HG02763 (cell line): Measurements from ENCODE around the gene B9D1.
A peak's percentile ranks its signal among the peaks of the same experiment; 100 is the strongest.

Experiments used
- ATAC-seq: cut with Tn5 transposase; IDR thresholded peaks from one replicate; pipeline ENCODE4 v1.9.1; 2021; ENCODE audit warnings: mild to moderate bottlenecking, moderate library complexity; ENCODE audit not compliant: unreplicated experiment

B9D1 gene

GRCh38 chr17:19341641-19342610 lies 20.6 kb downstream of the B9D1 start:
- ATAC-seq = no peak

DNA sequence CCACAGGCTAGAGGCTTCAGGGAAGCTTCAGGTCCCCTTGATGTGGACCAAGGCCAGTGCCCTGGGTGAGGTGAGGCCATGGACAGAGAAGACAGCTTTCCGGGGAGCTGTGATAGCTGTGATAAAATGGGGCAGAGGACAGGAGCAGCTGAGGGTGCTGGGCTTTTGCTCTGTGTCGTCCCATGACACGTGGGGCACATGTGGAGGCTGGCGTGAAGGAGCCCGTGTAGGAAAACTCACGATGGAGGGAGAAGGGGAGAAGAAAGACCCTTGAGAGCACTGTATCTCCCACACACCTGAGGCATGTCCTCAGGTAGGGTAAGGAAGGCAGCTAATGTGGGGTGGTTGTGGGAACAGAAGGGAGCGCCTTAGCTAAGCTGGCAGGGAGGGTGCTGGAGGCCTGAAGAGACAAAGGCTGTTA lies 21.3 kb downstream of the B9D1 start:
- no peak for ATAC-seq

DNA sequence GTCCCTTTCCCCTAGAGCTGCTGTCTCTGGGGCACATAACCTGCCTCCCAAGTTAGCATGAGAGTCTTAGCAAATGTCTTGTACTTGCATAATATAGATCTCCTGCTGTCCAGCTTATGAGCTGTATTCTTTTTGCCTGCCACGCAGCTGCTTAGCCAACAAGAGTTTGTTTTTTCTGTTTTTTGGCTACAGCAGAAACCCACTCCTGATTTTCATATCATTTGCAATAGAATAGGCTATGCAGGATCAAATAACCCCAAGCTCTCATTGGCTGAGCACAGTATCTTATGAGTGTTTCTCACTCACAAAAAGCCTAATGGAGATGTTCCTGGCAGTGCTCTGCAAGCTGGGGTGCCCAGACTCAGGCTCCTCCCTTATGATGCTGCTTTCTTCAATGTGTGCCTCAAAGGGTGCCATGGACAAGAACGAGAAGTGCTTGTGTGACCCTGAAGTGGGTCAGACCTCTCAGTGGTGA lies 23.1 kb downstream of the B9D1 start:
- no peak for ATAC-seq

- peak; percentile 61 for ATAC-seq
Observed at GRCh38 chr17:19338031-19338990, 24.2 kb downstream of the B9D1 start.

- no peak for ATAC-seq
Observed at GRCh38 chr17:19337712-19338023, 24.9 kb downstream of the B9D1 start.

DNA sequence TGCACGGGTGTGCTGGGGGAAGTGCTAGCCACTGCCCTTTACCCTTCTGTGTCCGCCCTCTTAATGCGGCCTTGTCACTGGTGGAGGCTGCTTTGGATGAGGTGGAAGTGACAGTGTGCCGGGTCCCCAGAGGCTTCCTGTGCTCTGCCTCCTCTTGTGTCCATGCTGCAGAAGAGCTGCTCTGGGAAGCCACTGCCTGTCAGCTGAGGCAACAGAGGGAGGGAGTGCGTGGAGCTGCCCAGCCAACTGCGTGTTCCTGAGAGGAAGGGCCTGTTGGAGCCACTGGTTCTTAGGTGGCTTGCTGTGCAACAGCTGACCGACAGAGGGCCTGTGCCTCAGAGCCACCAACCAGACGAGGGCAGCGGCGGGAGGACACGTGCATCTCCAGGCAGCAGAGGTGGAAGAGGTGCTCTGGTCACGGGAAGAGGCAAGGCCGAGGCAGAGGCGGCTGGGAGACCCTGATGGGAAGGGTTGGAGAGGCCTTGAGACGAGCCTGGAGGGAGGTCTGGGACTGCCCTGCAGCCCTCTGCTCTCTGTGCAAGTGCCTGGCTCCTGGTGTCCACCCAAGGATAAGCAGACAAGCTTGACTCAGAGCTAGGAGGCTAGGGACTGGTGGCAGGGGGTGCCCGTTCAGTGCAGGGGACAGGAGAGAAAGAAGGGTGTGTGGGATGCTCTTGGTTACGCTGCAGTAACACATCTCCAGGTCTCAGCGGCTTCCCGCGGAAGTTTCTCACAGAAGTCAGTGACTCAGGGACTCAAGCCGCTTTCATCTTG lies 25.4 kb downstream of the B9D1 start:
- no peak for ATAC-seq

DNA sequence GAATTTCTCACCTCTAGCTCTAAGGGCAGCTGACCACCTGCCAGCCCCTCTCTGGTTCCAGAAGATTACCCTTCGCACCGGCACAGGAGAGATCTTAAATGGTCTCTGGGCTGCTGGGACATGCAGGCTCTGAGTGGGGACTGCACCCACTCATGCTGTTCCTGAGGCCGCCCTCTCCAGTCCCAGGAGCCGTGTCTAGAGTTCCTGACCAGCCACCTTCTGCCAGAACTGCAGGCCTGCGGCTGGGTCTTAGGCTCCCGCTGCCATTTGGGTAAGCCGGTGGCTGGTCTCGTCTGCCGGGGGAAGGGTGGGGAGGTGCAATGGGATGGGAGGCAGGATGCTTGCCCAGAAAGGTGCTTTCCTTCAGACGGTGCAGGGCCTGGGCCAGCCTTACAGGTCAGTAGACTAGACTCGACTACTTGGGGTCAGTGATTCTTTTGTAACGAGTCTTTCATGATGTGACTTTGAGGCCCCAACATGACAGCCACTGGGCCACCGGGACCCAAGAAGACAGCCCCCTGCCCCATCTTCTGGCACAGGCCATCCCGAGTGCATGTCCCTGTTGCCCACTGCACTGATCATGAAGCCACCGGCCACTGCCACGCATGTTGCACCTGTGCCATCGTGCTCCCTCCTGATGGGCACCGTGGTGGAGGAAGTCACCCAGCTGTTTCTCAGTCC lies 26.4 kb downstream of the B9D1 start:
- ATAC-seq = no peak

GRCh38 chr17:19334331-19334730 lies 28.2 kb downstream of the B9D1 start:
- no peak for ATAC-seq

GRCh38 chr17:19333736-19334290 lies 28.7 kb downstream of the B9D1 start:
- ATAC-seq = no peak

DNA sequence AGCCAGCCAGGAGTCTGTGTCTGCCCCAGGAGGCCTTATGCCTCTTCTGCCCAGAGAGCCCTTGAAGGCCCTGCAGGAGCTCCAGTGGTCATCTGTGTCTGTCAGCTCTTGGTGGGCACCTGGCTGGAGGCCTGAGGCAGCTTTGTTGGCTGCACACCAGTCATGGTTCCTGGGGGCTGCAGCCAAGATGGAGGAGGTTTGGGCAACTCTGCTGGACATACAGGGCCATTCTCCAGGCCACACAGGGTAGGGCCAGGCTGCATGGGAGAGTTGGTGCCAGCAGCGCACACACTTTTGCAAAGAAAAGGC lies 29.4 kb downstream of the B9D1 start:
- ATAC-seq = no peak

DNA sequence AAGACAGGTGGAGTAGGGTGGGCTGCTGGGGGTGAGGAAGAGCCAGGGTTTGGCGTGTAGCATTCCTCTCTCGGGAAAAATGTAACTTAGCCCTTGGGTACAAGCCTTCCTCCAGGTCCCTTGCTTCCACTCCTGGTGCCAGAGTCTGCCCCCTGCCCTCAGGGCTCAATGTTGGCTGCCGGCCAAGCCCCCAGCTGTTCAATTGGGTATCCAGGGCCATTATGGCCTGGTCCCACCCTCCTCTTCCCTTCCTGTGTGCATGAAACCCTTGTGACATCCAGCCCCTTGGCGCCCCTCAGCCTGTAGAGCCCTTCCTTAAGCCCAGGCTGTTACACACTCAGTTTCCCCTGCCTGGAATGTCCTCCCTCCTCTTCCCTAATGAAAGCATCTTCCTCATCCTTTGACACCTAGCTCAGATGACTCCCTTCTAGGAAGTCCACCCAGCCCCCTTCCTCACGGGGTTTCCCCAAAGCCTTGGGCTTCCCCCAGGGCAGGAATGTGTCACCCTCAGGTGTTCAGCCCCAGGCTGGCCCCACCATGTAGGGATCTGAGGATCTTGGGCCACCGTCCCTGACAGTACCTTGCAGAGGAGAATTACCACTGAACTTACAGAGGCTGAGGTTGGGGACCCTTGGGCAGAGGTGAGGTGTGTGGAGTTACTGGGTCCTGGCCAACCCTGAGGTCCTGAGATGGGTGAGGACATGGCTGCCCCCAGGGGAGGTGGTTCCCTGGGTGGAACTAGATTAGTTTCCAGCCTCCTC lies 30.0 kb downstream of the B9D1 start:
- ATAC-seq = no peak

- ATAC-seq = no peak
Observed at GRCh38 chr17:19331543-19332245, 30.8 kb downstream of the B9D1 start.

DNA sequence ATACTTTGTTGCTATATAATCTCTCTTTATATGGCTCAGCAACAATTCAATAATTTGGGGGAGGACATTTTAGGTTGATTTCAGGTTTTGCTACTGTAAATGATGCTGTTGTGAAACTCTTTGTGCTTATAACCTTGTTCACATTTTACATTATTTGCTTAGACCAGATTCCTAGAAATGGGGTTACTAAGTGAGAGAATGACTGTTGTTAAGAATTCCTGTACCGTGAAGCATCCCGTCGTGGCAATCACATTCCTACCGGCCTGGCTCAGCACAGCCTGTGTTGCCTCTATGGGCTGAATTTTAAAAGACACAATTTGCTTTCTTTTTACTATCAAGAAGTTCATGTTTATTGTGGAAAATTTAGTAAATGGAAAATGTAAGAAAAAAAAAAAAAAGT lies 31.4 kb downstream of the B9D1 start:
- ATAC-seq = no peak

DNA sequence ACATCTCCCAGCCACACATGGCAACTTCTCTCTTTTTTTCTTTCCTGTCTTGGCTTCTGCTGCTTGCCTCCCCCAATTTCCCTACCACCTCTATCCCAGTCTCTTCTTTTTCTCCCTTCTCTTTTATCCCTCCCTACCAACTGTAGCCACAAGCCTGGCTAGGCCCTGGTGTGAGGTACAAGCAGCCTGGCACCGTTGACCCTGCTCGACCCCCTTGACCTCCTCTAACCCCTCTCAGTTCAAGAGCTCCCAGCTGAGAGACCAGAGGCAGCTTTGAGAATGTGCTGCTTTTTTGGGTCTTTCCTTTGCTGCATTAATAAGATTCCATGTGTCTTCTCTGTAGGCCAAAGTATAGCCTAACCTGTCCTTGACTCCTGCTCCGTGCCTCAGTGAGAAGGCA lies 32.3 kb downstream of the B9D1 start:
- ATAC-seq = no peak

- no peak for ATAC-seq
Observed at GRCh38 chr17:19329839-19330238, 32.7 kb downstream of the B9D1 start.

DNA sequence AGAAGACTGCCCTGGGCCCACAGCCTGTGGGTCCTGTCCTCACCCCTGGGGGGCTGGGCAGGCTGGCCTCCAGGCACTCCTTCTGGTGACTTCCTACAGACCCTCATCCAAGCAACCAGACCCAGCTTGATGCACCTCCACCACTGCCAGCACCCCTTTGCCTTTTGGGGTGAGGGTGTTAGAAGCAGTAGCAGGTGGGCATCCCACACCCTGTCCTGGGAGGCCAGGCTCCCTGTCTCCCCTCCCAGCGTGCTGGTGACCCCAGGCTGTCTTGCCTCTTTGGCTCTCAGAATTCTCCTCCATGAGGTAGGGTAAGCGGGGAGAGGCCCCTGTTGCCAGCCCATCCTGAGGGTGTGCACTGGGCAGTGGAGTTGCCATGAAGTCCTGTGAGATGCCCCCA lies 33.4 kb downstream of the B9D1 start:
- ATAC-seq = no peak

- ATAC-seq = no peak
Observed at GRCh38 chr17:19328441-19329061, 34.0 kb downstream of the B9D1 start.

- no peak for ATAC-seq
Observed at GRCh38 chr17:19327031-19327783, 35.3 kb downstream of the B9D1 start.
